AG04450 (cell line): Measurements from ENCODE around the gene PLEKHA3. TPM values are rescaled to one million over a fixed set of nuclear protein-coding genes. Genes with fewer than 3 reads are reported as not detected.

Source experiments
- CTCF ChIA-PET: fragments of 300-600, 350-600 bp; formaldehyde crosslinking; extraction: SDS; loops from one replicate; lab custom pipeline; 2022; ENCODE audit warnings: antibody characterized with exemption, inconsistent platforms; lab: Charles Lee
- POLR2A ChIA-PET: fragments of 350-600 bp; formaldehyde crosslinking; extraction: SDS; loops from one replicate; lab custom pipeline; 2021; ENCODE audit warnings: antibody characterized with exemption, inconsistent platforms; lab: Yijun Ruan, JAX
- DNase-seq: peaks from one replicate; pipeline ENCODE4 v3.0.0-alpha.2; 2011; ENCODE audit warnings: low read depth, low spot score
- H3K27ac ChIP-seq: one replicate; pipeline ENCODE4 v1.5.1; 2012; ENCODE audit warnings: low read depth, low read length, control low read depth
- H3K27me3 ChIP-seq: one replicate; pipeline ENCODE4 v1.6.0; 2012; ENCODE audit warnings: low read length; ENCODE audit not compliant: control insufficient read depth, insufficient read depth
- H3K4me3 ChIP-seq: 2 replicates; pipeline ENCODE4 v1.5.1; 2011; ENCODE audit warnings: mild to moderate bottlenecking, low read depth, low read length, control low read depth
- H3K9me3 ChIP-seq: 2 replicates; pipeline ENCODE4 v1.5.1; 2012; ENCODE audit warnings: low read length; ENCODE audit not compliant: control insufficient read depth, insufficient read depth
- polyA plus RNA-seq: library from polyadenylated mRNA; depleted of rRNA; stranded (reverse); fragments of >200 nt; gene quantifications from 2 replicates; pipeline ENCODE4 v1.2.3, GENCODE V29; 2011
- TF ChIP-seq, protein P1 (sequence below): IDR thresholded peaks from 2 replicates; pipeline ENCODE4 v1.5.1; 2011; ENCODE audit warnings: low read depth, low read length, control low read depth, inconsistent platforms

Gene PLEKHA3
- polyA plus RNA-seq, 1 experiment: 28.2 TPM

- ChIA-PET POLR2A (no interaction called here), CTCF (no interaction called here)
- Histone ChIP-seq H3K27ac (no peak overlapping the region), H3K27me3 (no peaks in the 10 kb centered on the region), H3K9me3 (no peaks in the 10 kb centered on the region; the same call in 1 of the 2 replicates), H3K4me3 (no peak overlapping the region)
- DNase-seq: no peak
- TF ChIP-seq, protein P1, sequence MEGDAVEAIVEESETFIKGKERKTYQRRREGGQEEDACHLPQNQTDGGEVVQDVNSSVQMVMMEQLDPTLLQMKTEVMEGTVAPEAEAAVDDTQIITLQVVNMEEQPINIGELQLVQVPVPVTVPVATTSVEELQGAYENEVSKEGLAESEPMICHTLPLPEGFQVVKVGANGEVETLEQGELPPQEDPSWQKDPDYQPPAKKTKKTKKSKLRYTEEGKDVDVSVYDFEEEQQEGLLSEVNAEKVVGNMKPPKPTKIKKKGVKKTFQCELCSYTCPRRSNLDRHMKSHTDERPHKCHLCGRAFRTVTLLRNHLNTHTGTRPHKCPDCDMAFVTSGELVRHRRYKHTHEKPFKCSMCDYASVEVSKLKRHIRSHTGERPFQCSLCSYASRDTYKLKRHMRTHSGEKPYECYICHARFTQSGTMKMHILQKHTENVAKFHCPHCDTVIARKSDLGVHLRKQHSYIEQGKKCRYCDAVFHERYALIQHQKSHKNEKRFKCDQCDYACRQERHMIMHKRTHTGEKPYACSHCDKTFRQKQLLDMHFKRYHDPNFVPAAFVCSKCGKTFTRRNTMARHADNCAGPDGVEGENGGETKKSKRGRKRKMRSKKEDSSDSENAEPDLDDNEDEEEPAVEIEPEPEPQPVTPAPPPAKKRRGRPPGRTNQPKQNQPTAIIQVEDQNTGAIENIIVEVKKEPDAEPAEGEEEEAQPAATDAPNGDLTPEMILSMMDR: no peak
Measured at GRCh38 chr2:178526256-178526655, 46.0 kb downstream of the PLEKHA3 start.

GRCh38 chr2:178527592-178527991 is 47.3 kb downstream of the PLEKHA3 start:
- no peaks in the 10 kb centered on the region for H3K27me3 ChIP-seq
- CTCF ChIA-PET: interaction anchor here (1.0 kb wide), 1 partner anchor 11 kb away, joined by 4 read pairs; no protein-coding TSS in a partner anchor
- H3K4me3 ChIP-seq: no peak overlapping the region
- TF ChIP-seq, protein P1: no peak
- no peaks in the 10 kb centered on the region; the same call in 1 of the 2 replicates for H3K9me3 ChIP-seq
- H3K27ac ChIP-seq: no peak overlapping the region
- POLR2A ChIA-PET: no interaction called here
- DNase-seq: no peak

DNA sequence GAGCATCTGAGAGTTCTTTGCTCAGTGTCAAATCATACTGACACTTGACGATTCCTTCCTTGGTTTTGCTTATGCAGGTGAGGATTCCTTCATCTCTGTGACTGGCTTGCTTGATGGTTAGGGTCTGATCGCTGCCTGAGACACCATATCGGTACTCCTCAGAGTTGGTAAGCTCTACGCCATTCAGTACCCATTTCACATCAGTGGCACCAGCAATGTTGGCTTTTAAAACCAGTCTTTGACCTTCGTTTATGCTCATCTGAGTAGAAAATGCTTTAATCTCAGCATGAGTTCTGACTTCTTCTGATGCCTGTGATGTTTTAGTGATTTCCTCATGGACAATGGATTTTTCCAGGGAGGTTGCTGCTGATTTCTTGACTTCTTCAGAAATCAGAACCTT is 48.4 kb downstream of the PLEKHA3 start:
- TF ChIP-seq, protein P1: no peak
- Histone ChIP-seq H3K27me3 (no peaks in the 10 kb centered on the region), H3K4me3 (no peak overlapping the region), H3K27ac (no peak overlapping the region), H3K9me3 (no peaks in the 10 kb centered on the region)
- POLR2A ChIA-PET: no interaction called here
- CTCF ChIA-PET: no interaction called here
- DNase-seq: no peak

- H3K27ac ChIP-seq: no peak overlapping the region
- TF ChIP-seq, protein P1: no peak
- no peak for DNase-seq
- CTCF ChIA-PET: no interaction called here
- H3K4me3 ChIP-seq: no peak overlapping the region
- H3K9me3 ChIP-seq: no peaks in the 10 kb centered on the region
- POLR2A ChIA-PET: no interaction called here
- no peaks in the 10 kb centered on the region for H3K27me3 ChIP-seq
Measured at GRCh38 chr2:178529194-178529593, 48.9 kb downstream of the PLEKHA3 start.

GRCh38 chr2:178530131-178530530 is 49.9 kb downstream of the PLEKHA3 start:
- DNase-seq: no peak
- no peak overlapping the region for H3K4me3 ChIP-seq
- no peaks in the 10 kb centered on the region for H3K9me3 ChIP-seq
- H3K27ac ChIP-seq: no peak overlapping the region
- ChIA-PET POLR2A (no interaction called here), CTCF (no interaction called here)
- TF ChIP-seq, protein P1: no peak
- no peaks in the 10 kb centered on the region for H3K27me3 ChIP-seq
